Measurements from ENCODE around the gene KAT2B.

DNA sequence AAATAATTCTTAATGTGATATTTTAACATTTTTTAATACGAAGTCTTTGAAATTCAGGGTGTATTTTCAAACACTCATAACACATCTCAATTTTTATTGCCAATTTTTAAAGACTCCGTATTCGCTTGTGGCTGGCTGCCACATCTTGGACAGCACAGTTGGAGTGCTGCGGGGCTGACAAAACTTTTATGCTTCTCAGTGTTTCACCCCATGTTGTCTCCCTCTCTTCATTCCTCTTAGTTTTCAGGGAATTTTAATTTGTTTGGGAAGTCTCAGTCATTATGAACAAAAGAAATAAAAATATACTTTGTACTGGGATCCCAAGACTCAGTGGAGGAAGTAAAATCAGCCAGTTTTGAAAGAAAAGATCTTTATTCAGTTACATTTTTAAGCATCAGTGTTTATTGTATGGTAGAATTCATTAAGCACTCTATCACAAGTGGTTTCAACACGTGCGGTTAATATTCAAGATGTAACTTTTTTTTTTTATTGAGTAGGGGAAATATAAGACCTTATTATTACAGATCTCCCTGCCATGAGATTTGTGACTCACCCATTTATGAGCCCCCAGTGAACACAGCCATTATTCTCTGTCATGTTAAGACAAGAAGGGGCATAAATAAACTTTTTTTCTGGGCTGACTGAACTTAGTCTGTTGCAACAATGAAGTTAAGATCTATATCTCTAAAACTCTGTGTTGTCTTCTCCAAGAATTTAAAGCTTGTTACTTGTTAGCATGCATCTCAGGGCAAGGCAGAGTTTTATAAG is 26.8 kb downstream of the KAT2B start:
- no peak for TF ChIP-seq POLR2A (IDR thresholded peaks at IDR 0.05)
- TF ChIP-seq, protein P1, sequence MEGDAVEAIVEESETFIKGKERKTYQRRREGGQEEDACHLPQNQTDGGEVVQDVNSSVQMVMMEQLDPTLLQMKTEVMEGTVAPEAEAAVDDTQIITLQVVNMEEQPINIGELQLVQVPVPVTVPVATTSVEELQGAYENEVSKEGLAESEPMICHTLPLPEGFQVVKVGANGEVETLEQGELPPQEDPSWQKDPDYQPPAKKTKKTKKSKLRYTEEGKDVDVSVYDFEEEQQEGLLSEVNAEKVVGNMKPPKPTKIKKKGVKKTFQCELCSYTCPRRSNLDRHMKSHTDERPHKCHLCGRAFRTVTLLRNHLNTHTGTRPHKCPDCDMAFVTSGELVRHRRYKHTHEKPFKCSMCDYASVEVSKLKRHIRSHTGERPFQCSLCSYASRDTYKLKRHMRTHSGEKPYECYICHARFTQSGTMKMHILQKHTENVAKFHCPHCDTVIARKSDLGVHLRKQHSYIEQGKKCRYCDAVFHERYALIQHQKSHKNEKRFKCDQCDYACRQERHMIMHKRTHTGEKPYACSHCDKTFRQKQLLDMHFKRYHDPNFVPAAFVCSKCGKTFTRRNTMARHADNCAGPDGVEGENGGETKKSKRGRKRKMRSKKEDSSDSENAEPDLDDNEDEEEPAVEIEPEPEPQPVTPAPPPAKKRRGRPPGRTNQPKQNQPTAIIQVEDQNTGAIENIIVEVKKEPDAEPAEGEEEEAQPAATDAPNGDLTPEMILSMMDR (IDR thresholded peaks at IDR 0.05 in 4 of 5, conservative IDR thresholded peaks at IDR 0.05 in 1 of 5), result no peak
